Hepatocyte (in vitro differentiated cells): ENCODE results near the gene COX7A1.

Experiments
- CTCF ChIP-seq: fragments of 200-600 bp; sonication (generic); IDR thresholded peaks from 2 replicates; pipeline ENCODE4 v1.5.1; 2016; ENCODE audit warnings: antibody characterized with exemption, mild to moderate bottlenecking; ENCODE audit not compliant: poor library complexity
- EZH2 ChIP-seq: fragments of 200-600 bp; sonication (generic); IDR thresholded peaks from 2 replicates; pipeline ENCODE4 v1.6.1; 2016; ENCODE audit warnings: antibody characterized with exemption, mild to moderate bottlenecking, borderline replicate concordance

DNA sequence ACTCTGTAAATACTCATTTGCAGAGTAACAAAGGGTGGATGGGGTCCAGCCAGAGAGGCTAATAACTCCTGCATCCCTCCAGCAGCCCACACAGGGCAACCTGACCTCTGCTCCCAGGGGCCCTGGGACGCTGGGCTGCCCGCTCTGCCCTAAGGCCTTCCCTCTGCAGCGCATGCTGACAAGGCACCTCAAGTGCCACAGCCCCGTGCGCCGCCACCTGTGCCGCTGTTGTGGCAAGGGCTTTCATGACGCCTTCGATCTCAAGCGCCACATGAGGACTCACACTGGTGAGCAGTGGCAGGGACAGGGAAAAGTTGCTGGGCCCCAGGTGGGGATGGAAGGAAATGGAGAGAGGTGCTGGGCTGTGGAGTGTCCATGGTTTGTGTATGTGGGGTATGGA lies 39.6 kb downstream of the COX7A1 start:
- TF ChIP-seq CTCF (no peak), EZH2 (no peak)
